Measurements from ENCODE around the gene ERMAP.

ERMAP gene

GRCh38 chr1:42832641-42833240 lies 15.8 kb downstream of the ERMAP start:
- no peak for DNase-seq (ENCODE audit: low read depth)
- no peak for TF ChIP-seq CTCF (conservative IDR thresholded peaks at IDR 0.05; ENCODE audit: low read length)
- no peak overlapping the region for H3K4me3 ChIP-seq (ENCODE audit: low read length)

DNA sequence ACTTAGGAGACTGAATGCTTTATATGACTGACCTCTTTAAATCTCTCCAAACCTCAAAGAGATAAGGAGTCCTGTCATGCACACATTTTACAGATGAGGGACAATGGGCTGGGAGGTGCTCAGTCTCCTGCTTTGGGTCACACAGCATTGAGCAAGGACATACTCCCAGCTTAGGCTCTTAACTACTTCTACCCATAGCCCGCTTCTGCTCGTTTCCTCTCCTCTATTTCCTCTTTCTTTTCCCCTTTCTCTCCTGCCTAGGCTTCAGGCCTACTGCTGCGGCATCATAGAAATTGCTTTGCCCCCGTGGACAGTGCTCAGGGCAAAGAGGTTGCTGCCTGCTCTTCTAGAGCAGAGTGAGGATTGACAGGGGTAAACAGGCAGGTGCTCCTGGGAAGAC lies 17.1 kb downstream of the ERMAP start:
- H3K4me3 ChIP-seq (ENCODE audit: low read length) = no peak overlapping the region

GRCh38 chr1:42834803-42835202 lies 17.9 kb downstream of the ERMAP start:
- no peak for DNase-seq (ENCODE audit: low read depth)
- no peak for TF ChIP-seq CTCF (conservative IDR thresholded peaks at IDR 0.05; ENCODE audit: low read length)
- H3K4me3 ChIP-seq (ENCODE audit: low read length) = no peak overlapping the region

More for the DNA sequence above, 17.1 kb downstream of the ERMAP start:
- no peak for TF ChIP-seq CTCF (conservative IDR thresholded peaks at IDR 0.05; ENCODE audit: low read length)
- DNase-seq (ENCODE audit: low read depth) = no peak

- no peak for TF ChIP-seq CTCF (conservative IDR thresholded peaks at IDR 0.05; ENCODE audit: low read length)
- DNase-seq (ENCODE audit: low read depth) = no peak
- H3K4me3 ChIP-seq (ENCODE audit: low read length) = no peak overlapping the region
These were observed 18.5 kb downstream of the ERMAP start for GRCh38 chr1:42835422-42835821.

DNA sequence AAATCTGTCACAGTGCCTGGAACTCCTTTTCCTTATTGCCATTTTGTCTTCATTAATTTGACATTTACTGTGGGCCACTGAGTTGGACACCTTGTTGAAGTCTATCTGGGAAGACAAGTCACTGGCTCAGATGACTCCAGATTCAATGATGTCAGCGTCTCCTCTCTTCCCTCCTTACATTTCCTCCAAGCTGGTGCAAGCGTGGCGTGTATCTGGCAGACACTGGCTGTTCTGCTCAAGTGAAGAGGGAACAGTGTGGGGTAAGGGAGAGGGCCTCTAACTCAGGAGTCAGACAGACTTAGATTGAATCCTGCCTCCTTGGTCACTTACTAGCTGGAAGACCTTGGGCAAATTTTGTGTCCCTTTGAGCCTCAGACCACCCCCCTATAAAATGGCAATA lies 20.8 kb downstream of the ERMAP start:
- DNase-seq (ENCODE audit: low read depth) = no peak
- TF ChIP-seq CTCF (conservative IDR thresholded peaks at IDR 0.05; ENCODE audit: low read length) = no peak
- H3K4me3 ChIP-seq (ENCODE audit: low read length) = no peak overlapping the region

DNA sequence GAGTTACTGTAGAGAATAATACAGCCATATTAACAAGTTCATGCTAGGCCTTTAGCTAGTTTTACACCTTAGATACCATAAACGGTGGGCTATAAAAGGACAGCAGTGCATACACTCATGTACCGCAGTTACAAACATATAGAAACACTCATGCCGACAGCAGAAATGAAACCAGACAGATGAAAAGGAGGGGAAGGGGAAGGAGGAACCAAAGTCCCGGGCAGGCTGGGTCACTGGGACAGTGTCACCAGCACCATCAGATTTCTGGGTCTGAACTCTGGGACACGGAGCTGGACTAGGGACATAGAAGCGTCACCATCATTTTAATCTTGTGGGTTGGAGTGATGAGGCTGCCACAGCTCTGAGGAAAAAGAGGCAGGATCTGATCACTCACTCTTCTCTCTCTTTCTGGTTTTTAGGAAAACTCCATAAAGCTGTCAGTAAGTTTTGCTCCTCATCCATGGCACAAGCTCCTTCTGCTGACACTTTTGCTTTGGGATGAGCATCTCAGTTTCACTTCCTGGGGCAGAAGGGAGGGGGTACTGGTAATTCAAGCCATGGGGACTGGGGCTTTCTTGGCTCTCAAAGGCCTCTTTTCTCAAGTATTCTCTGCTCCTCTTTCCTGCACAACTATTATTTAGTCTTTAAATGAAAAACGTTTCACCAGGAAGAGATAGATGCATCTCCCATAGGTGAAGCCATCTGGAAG lies 21.7 kb downstream of the ERMAP start:
- no peak overlapping the region for H3K4me3 ChIP-seq (ENCODE audit: low read length)
- TF ChIP-seq CTCF (conservative IDR thresholded peaks at IDR 0.05; ENCODE audit: low read length) = no peak
- DNase-seq (ENCODE audit: low read depth) = no peak

- DNase-seq (ENCODE audit: low read depth) = no peak
- H3K4me3 ChIP-seq (ENCODE audit: low read length) = no peak overlapping the region
- TF ChIP-seq CTCF (conservative IDR thresholded peaks at IDR 0.05; ENCODE audit: low read length) = no peak
These were observed 24.1 kb downstream of the ERMAP start for GRCh38 chr1:42841010-42841409.
